ENCODE data around the gene VPS8.

Gene VPS8

DNA sequence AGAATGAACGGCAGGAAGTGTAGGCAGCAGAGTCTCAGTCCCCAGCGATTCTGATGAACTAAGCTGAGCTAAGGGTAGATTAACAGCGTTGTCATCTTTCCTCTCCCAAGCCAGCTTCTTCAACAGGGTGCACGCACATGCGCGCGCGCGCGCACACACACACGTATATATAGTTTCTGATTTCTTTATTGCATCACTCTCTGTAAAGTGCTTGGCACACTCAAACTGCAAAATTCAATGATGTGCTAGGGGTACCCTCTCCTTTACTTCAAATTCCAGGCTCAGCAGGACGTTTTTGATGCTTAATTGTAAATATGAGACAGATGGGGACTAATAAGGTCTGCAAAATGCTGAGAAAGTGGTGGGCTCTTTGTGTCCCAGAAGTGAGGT lies 26.1 kb upstream of the VPS8 start:
- Histone ChIP-seq H3K27ac (ENCODE audit: insufficient read depth, low read length, poor library complexity, severe bottlenecking) (no peak overlapping the region), H3K4me3 (ENCODE audit: insufficient read depth, low read depth, low read length, poor library complexity, severe bottlenecking) (no peak overlapping the region), H3K4me1 (ENCODE audit: control insufficient read depth, insufficient read depth, low read length, poor library complexity, severe bottlenecking) (peaks cover 16% of the 10 kb centered on the region), H3K36me3 (ENCODE audit: control insufficient read depth, insufficient read depth, low read length) (no peaks in the 10 kb centered on the region), H3K27me3 (replicated peaks; ENCODE audit: control insufficient read depth, insufficient read depth, low read length, poor library complexity, severe bottlenecking) (no peaks in the 10 kb centered on the region), H3K9me3 (ENCODE audit: control insufficient read depth, low read length) (no peaks in the 10 kb centered on the region)
- no peak for DNase-seq

DNA sequence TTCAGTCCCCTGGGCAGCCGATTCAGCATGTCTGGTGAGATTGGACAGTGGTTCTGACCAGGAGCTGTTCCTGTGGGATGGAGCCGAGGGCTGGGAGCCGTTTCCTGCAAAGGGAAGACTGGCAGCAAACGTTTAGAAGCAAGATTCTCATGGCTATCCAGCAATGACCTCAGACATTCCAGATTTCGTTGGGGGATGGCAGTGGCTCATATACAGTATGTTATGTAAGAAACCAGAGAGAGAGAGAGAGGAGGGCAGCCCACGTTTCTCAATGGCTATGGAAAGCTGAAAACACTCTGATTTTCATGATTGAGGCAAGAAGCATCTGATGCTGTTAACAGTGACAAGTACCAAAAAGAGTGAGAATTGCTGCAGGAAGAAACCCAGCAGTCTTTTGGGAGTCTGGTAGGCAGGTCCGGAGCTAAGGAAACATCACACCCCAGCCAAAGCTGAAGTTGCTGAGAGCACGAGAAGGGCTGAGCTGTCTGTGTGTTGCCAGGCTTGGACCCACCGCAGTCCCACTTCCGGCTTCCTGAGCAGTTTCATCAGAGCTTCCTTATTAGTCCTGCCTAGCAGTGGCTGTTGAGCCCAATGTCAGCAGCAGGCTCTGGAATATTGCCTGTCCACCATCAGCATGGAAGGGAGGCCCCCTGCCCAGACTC lies 25.6 kb upstream of the VPS8 start:
- H3K9me3 ChIP-seq (ENCODE audit: control insufficient read depth, low read length): no peaks in the 10 kb centered on the region
- H3K36me3 ChIP-seq (ENCODE audit: control insufficient read depth, insufficient read depth, low read length): no peaks in the 10 kb centered on the region
- H3K27me3 ChIP-seq (replicated peaks; ENCODE audit: control insufficient read depth, insufficient read depth, low read length, poor library complexity, severe bottlenecking): no peaks in the 10 kb centered on the region
- DNase-seq: no peak
- H3K4me3 ChIP-seq (ENCODE audit: insufficient read depth, low read depth, low read length, poor library complexity, severe bottlenecking): no peak overlapping the region
- peaks cover 16% of the 10 kb centered on the region for H3K4me1 ChIP-seq (ENCODE audit: control insufficient read depth, insufficient read depth, low read length, poor library complexity, severe bottlenecking)
- H3K27ac ChIP-seq (ENCODE audit: insufficient read depth, low read length, poor library complexity, severe bottlenecking): no peak overlapping the region

- Histone ChIP-seq H3K4me3 (ENCODE audit: insufficient read depth, low read depth, low read length, poor library complexity, severe bottlenecking) (no peak overlapping the region), H3K27ac (ENCODE audit: insufficient read depth, low read length, poor library complexity, severe bottlenecking) (no peak overlapping the region), H3K36me3 (ENCODE audit: control insufficient read depth, insufficient read depth, low read length) (no peaks in the 10 kb centered on the region), H3K4me1 (ENCODE audit: control insufficient read depth, insufficient read depth, low read length, poor library complexity, severe bottlenecking) (peaks cover 16% of the 10 kb centered on the region), H3K27me3 (replicated peaks; ENCODE audit: control insufficient read depth, insufficient read depth, low read length, poor library complexity, severe bottlenecking) (no peaks in the 10 kb centered on the region), H3K9me3 (ENCODE audit: control insufficient read depth, low read length) (no peaks in the 10 kb centered on the region)
- no peak for DNase-seq
Measured at GRCh38 chr3:184788751-184789150, 23.2 kb upstream of the VPS8 start.

GRCh38 chr3:184789314-184789998 lies 22.5 kb upstream of the VPS8 start:
- H3K4me1 ChIP-seq (ENCODE audit: control insufficient read depth, insufficient read depth, low read length, poor library complexity, severe bottlenecking): peaks cover 16% of the 10 kb centered on the region
- H3K9me3 ChIP-seq (ENCODE audit: control insufficient read depth, low read length): no peaks in the 10 kb centered on the region
- no peak overlapping the region for H3K4me3 ChIP-seq (ENCODE audit: insufficient read depth, low read depth, low read length, poor library complexity, severe bottlenecking)
- no peak overlapping the region for H3K27ac ChIP-seq (ENCODE audit: insufficient read depth, low read length, poor library complexity, severe bottlenecking)
- no peaks in the 10 kb centered on the region for H3K36me3 ChIP-seq (ENCODE audit: control insufficient read depth, insufficient read depth, low read length)
- no peaks in the 10 kb centered on the region for H3K27me3 ChIP-seq (replicated peaks; ENCODE audit: control insufficient read depth, insufficient read depth, low read length, poor library complexity, severe bottlenecking)
- no peak for DNase-seq

DNA sequence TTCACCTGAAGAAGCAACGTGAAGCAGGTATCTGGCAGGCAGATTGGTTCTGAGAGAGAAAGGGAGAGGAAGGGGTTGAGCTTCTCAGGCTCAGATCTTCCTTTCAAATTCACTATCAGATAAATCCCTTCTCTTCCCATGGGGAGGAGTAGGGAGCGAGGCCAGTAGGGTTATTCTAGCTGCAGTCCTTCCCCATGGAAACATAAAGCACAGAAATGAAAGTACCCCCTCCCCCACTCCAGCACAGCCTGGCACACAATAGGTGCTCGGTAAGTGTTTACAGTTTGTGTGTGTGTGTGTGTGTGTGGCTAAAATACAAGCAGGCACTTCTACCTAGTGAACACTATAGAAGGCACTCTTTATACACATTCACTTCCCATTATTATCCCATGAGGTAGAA lies 20.8 kb upstream of the VPS8 start:
- Histone ChIP-seq H3K9me3 (ENCODE audit: control insufficient read depth, low read length) (no peaks in the 10 kb centered on the region), H3K36me3 (ENCODE audit: control insufficient read depth, insufficient read depth, low read length) (no peaks in the 10 kb centered on the region), H3K4me3 (ENCODE audit: insufficient read depth, low read depth, low read length, poor library complexity, severe bottlenecking) (no peak overlapping the region), H3K27ac (ENCODE audit: insufficient read depth, low read length, poor library complexity, severe bottlenecking) (no peak overlapping the region), H3K27me3 (replicated peaks; ENCODE audit: control insufficient read depth, insufficient read depth, low read length, poor library complexity, severe bottlenecking) (no peaks in the 10 kb centered on the region), H3K4me1 (ENCODE audit: control insufficient read depth, insufficient read depth, low read length, poor library complexity, severe bottlenecking) (peaks cover 5% of the 10 kb centered on the region)
- DNase-seq: no peak

DNA sequence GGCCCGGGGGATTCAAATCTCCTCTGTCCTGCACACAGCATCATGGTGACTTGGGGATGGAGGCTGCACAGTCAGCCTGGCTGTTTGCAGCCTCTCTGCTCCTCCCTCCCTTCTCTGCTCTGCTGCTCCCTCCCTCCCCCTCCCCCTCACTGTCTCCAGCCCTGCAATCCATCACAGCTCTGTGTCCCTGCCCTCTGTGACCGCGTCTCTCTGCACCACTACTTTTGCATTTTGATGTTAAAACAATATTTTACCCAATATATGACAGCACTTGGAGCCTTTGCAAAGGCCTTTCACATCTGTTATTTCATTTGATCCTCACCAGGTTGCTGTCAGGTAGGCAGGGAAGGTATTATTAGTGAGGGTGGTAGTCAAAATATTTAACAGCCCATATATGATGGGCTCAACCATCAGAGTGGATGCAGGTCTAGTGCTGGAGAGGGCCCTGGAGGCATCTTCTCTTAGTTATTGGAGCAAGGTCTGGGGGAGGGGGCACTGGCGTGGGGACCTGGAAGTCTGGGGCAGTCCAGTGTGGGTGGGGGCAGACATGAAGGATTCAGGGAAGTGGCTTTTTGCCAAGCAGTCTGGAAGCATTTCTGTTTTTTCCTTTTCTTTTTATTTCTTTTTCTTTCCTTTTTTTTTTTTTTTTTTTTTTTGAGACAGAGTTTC lies 16.3 kb upstream of the VPS8 start:
- DNase-seq: no peak
- Histone ChIP-seq H3K27ac (ENCODE audit: insufficient read depth, low read length, poor library complexity, severe bottlenecking) (no peak overlapping the region), H3K4me3 (ENCODE audit: insufficient read depth, low read depth, low read length, poor library complexity, severe bottlenecking) (no peak overlapping the region), H3K36me3 (ENCODE audit: control insufficient read depth, insufficient read depth, low read length) (no peaks in the 10 kb centered on the region), H3K4me1 (ENCODE audit: control insufficient read depth, insufficient read depth, low read length, poor library complexity, severe bottlenecking) (no peaks in the 10 kb centered on the region), H3K27me3 (replicated peaks; ENCODE audit: control insufficient read depth, insufficient read depth, low read length, poor library complexity, severe bottlenecking) (no peaks in the 10 kb centered on the region), H3K9me3 (ENCODE audit: control insufficient read depth, low read length) (no peaks in the 10 kb centered on the region)

DNA sequence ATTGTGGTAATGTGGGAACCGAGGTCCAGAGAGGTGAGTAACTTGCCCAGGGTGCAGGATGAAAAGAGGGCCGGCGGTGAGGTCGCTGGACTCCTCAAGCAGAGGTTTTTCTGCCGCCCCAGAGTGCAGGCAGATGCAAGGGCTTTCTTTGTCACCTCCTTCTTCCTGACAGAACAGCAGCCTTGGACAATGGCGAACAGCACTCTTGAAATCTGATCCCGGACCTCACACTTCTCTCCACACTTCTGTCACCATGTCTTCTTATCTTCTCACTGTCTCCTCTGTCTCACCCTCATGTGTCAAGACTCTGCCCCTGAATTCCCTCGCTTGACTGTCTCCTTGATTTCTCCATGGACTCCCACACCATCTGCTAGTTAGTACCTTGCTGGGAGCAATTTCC lies 15.4 kb upstream of the VPS8 start:
- H3K9me3 ChIP-seq (ENCODE audit: control insufficient read depth, low read length): no peaks in the 10 kb centered on the region
- DNase-seq: no peak
- H3K27ac ChIP-seq (ENCODE audit: insufficient read depth, low read length, poor library complexity, severe bottlenecking): no peak overlapping the region
- H3K4me1 ChIP-seq (ENCODE audit: control insufficient read depth, insufficient read depth, low read length, poor library complexity, severe bottlenecking): no peaks in the 10 kb centered on the region
- no peaks in the 10 kb centered on the region for H3K27me3 ChIP-seq (replicated peaks; ENCODE audit: control insufficient read depth, insufficient read depth, low read length, poor library complexity, severe bottlenecking)
- H3K36me3 ChIP-seq (ENCODE audit: control insufficient read depth, insufficient read depth, low read length): no peaks in the 10 kb centered on the region
- H3K4me3 ChIP-seq (ENCODE audit: insufficient read depth, low read depth, low read length, poor library complexity, severe bottlenecking): no peak overlapping the region

- Histone ChIP-seq H3K4me3 (ENCODE audit: insufficient read depth, low read depth, low read length, poor library complexity, severe bottlenecking) (no peak overlapping the region), H3K36me3 (ENCODE audit: control insufficient read depth, insufficient read depth, low read length) (no peaks in the 10 kb centered on the region), H3K9me3 (ENCODE audit: control insufficient read depth, low read length) (no peaks in the 10 kb centered on the region), H3K27me3 (replicated peaks; ENCODE audit: control insufficient read depth, insufficient read depth, low read length, poor library complexity, severe bottlenecking) (no peaks in the 10 kb centered on the region), H3K4me1 (ENCODE audit: control insufficient read depth, insufficient read depth, low read length, poor library complexity, severe bottlenecking) (no peaks in the 10 kb centered on the region), H3K27ac (ENCODE audit: insufficient read depth, low read length, poor library complexity, severe bottlenecking) (no peak overlapping the region)
- no peak for DNase-seq
Measured at GRCh38 chr3:184796954-184797353, 15.0 kb upstream of the VPS8 start.

GRCh38 chr3:184798120-184798519 lies 13.8 kb upstream of the VPS8 start:
- H3K27me3 ChIP-seq (replicated peaks; ENCODE audit: control insufficient read depth, insufficient read depth, low read length, poor library complexity, severe bottlenecking): no peaks in the 10 kb centered on the region
- no peaks in the 10 kb centered on the region for H3K4me1 ChIP-seq (ENCODE audit: control insufficient read depth, insufficient read depth, low read length, poor library complexity, severe bottlenecking)
- H3K36me3 ChIP-seq (ENCODE audit: control insufficient read depth, insufficient read depth, low read length): no peaks in the 10 kb centered on the region
- H3K9me3 ChIP-seq (ENCODE audit: control insufficient read depth, low read length): no peaks in the 10 kb centered on the region
- DNase-seq: no peak
- H3K27ac ChIP-seq (ENCODE audit: insufficient read depth, low read length, poor library complexity, severe bottlenecking): no peak overlapping the region
- no peak overlapping the region for H3K4me3 ChIP-seq (ENCODE audit: insufficient read depth, low read depth, low read length, poor library complexity, severe bottlenecking)

GRCh38 chr3:184800349-184800930 lies 11.5 kb upstream of the VPS8 start:
- no peak overlapping the region for H3K27ac ChIP-seq (ENCODE audit: insufficient read depth, low read length, poor library complexity, severe bottlenecking)
- no peaks in the 10 kb centered on the region for H3K4me1 ChIP-seq (ENCODE audit: control insufficient read depth, insufficient read depth, low read length, poor library complexity, severe bottlenecking)
- H3K4me3 ChIP-seq (ENCODE audit: insufficient read depth, low read depth, low read length, poor library complexity, severe bottlenecking): no peak overlapping the region
- H3K9me3 ChIP-seq (ENCODE audit: control insufficient read depth, low read length): no peaks in the 10 kb centered on the region
- no peak for DNase-seq
- H3K27me3 ChIP-seq (replicated peaks; ENCODE audit: control insufficient read depth, insufficient read depth, low read length, poor library complexity, severe bottlenecking): no peaks in the 10 kb centered on the region
- H3K36me3 ChIP-seq (ENCODE audit: control insufficient read depth, insufficient read depth, low read length): no peaks in the 10 kb centered on the region

Measured in effector memory CD4-positive, alpha-beta T cell (primary cell).